ENCODE data around the gene TINAG. TPM values are rescaled to one million over a fixed set of nuclear protein-coding genes. Genes with fewer than 3 reads are reported as not detected.

Gene TINAG
- total RNA-seq, 1 donor from 2014 or later, result not detected

DNA sequence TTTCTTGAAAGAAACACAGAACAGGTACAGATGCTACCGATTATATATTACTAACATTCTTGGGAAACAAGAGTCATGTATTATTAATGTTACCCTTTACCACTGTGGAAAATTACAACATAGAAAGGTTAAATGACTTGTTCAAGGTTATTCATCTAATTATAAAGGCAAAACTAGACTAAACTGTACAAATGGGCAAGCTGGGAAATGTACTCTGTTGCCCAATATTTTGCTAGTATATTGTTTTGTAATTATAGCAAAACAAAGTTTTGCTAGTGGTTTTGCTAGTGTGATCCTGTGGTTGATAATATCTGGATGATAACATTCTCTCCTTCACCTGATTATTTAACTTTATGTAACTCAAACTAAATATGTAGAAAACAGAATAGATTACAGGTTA, 96.5 kb downstream of the TINAG start:
- intact Hi-C loops (cut with micrococcal nuclease), result no loop called here
- Mint-ChIP-seq H3K27me3 (ENCODE audit: insufficient read depth) (no peaks in the 10 kb centered on the region), H3K4me1 (ENCODE audit: low read depth) (no peaks in the 10 kb centered on the region), H3K9me3 (peaks cover 6% of the 10 kb centered on the region), H3K4me3 (no peak overlapping the region), H3K36me3 (ENCODE audit: low read depth) (no peaks in the 10 kb centered on the region), H3K27ac (no peak overlapping the region)
- no peak for DNase-seq (ENCODE audit: low spot score)

- H3K4me3 Mint-ChIP-seq, result no peak overlapping the region
- H3K27me3 Mint-ChIP-seq (ENCODE audit: insufficient read depth), result no peaks in the 10 kb centered on the region
- intact Hi-C loops (cut with micrococcal nuclease), result no loop called here
- no peak for DNase-seq (ENCODE audit: low spot score)
- H3K36me3 Mint-ChIP-seq (ENCODE audit: low read depth), result no peaks in the 10 kb centered on the region
- no peaks in the 10 kb centered on the region for H3K4me1 Mint-ChIP-seq (ENCODE audit: low read depth)
- no peak overlapping the region for H3K27ac Mint-ChIP-seq
- no peaks in the 10 kb centered on the region for H3K9me3 Mint-ChIP-seq
These were observed 103.5 kb downstream of the TINAG start for GRCh38 chr6:54411767-54412166.

DNA sequence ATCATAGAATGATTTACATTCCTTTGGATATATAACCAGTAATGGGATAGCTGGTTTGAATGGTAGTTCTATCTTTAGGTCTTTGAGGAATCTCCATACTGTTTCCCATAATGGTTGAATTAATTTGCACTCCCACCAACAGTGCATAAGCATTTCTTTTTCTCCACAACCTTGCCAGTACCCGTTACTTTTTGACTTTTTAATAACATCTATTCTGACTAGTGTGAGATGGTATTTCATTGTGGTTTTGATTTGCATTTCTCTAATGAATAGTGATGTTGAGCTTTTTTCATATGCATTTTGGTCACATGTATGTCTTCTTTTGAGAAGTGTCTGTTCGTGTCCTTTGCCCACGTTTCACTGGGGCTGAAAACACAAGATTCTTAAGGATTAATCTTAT, 107.3 kb downstream of the TINAG start:
- Mint-ChIP-seq H3K4me3 (no peak overlapping the region), H3K4me1 (ENCODE audit: low read depth) (no peaks in the 10 kb centered on the region), H3K27me3 (ENCODE audit: insufficient read depth) (no peaks in the 10 kb centered on the region), H3K36me3 (ENCODE audit: low read depth) (no peaks in the 10 kb centered on the region), H3K9me3 (no peaks in the 10 kb centered on the region), H3K27ac (no peak overlapping the region)
- DNase-seq (ENCODE audit: low spot score), result no peak
- intact Hi-C loops (cut with micrococcal nuclease), result no loop called here

- Mint-ChIP-seq H3K36me3 (ENCODE audit: low read depth) (no peaks in the 10 kb centered on the region), H3K9me3 (no peaks in the 10 kb centered on the region), H3K27ac (no peak overlapping the region), H3K4me3 (no peak overlapping the region), H3K27me3 (ENCODE audit: insufficient read depth) (no peaks in the 10 kb centered on the region), H3K4me1 (ENCODE audit: low read depth) (no peaks in the 10 kb centered on the region)
- intact Hi-C loops (cut with micrococcal nuclease), result no loop called here
- DNase-seq (ENCODE audit: low spot score), result no peak
These were observed 111.6 kb downstream of the TINAG start for GRCh38 chr6:54419885-54420284.

GRCh38 chr6:54426995-54427394, 118.8 kb downstream of the TINAG start:
- Mint-ChIP-seq H3K36me3 (ENCODE audit: low read depth) (no peaks in the 10 kb centered on the region), H3K4me1 (ENCODE audit: low read depth) (no peaks in the 10 kb centered on the region), H3K9me3 (no peaks in the 10 kb centered on the region), H3K4me3 (no peak overlapping the region), H3K27me3 (ENCODE audit: insufficient read depth) (no peaks in the 10 kb centered on the region), H3K27ac (no peak overlapping the region)
- DNase-seq (ENCODE audit: low spot score), result no peak
- intact Hi-C loops (cut with micrococcal nuclease), result no loop called here

DNA sequence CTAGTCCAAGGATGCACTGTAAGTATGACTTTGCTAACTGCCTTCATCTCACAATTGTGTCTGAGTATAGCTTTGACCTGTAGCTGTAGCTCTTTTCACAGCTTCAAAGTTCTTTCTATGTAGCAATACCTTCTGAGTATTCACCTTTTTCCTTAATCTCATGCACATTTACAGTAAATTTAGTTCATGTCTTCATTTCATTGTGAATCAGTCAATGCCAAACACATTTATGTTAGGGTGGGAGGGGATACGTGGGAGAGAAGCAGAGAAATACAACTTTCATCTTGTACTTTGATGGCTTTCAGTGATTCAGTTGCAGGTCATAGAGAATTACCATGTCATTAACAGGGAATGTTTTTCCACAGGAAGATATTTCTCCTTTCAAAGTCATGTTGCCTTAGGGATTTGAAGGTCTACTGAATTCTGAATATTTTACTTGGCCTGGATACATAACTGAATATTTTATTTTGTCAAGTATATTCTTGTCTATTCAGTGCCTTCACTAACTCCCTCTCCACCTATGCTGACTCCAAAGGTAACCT, 119.2 kb downstream of the TINAG start:
- DNase-seq (ENCODE audit: low spot score), result no peak
- H3K4me1 Mint-ChIP-seq (ENCODE audit: low read depth), result no peaks in the 10 kb centered on the region
- no peaks in the 10 kb centered on the region for H3K9me3 Mint-ChIP-seq
- no peak overlapping the region for H3K27ac Mint-ChIP-seq
- no peaks in the 10 kb centered on the region for H3K27me3 Mint-ChIP-seq (ENCODE audit: insufficient read depth)
- intact Hi-C loops (cut with micrococcal nuclease), result no loop called here
- no peaks in the 10 kb centered on the region for H3K36me3 Mint-ChIP-seq (ENCODE audit: low read depth)
- H3K4me3 Mint-ChIP-seq, result no peak overlapping the region

DNA sequence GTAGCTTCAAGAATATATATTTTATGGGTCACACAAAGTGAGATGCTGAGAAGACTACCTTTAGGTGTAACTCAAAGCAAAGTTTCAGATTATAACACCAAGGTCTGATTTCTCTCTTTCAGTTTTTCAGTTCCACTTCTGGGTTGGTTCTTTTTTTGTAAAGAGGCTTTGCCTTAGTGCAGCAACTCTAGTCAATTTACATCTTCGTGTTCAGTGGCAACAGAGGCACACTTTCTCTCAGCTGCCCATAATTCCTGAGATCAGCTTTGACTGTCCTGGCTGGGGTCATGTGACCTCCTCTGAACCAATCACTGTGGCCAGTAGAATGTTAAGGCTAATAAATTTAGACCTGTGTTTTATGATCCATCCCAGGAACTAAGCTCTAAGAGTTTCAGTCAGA, 120.2 kb downstream of the TINAG start:
- intact Hi-C loops (cut with micrococcal nuclease), result no loop called here
- H3K27ac Mint-ChIP-seq, result no peak overlapping the region
- no peaks in the 10 kb centered on the region for H3K9me3 Mint-ChIP-seq
- no peak overlapping the region for H3K4me3 Mint-ChIP-seq
- no peak for DNase-seq (ENCODE audit: low spot score)
- no peaks in the 10 kb centered on the region for H3K36me3 Mint-ChIP-seq (ENCODE audit: low read depth)
- no peaks in the 10 kb centered on the region for H3K27me3 Mint-ChIP-seq (ENCODE audit: insufficient read depth)
- no peaks in the 10 kb centered on the region for H3K4me1 Mint-ChIP-seq (ENCODE audit: low read depth)

- intact Hi-C loops (cut with micrococcal nuclease), result no loop called here
- Mint-ChIP-seq H3K27me3 (ENCODE audit: insufficient read depth) (no peaks in the 10 kb centered on the region), H3K4me3 (no peak overlapping the region), H3K4me1 (ENCODE audit: low read depth) (no peaks in the 10 kb centered on the region), H3K36me3 (ENCODE audit: low read depth) (no peaks in the 10 kb centered on the region), H3K9me3 (no peaks in the 10 kb centered on the region), H3K27ac (no peak overlapping the region)
- DNase-seq (ENCODE audit: low spot score), result no peak
These were observed 123.2 kb downstream of the TINAG start for GRCh38 chr6:54431466-54431865.

Other genes starting within 250 kb of the TINAG start
- gene MLIP, start 197.0 kb upstream of the TINAG start, total RNA-seq, result not detected in 2 replicates

All from activated T-helper 1 cell treated with anti-CD3 and anti-CD28 coated beads, Interleukin-12 subunit alpha, Interleukin-12 subunit beta, Interleukin-2, Interleukin-4 antibody, amounts not matched to agents 30 ng/mL and 10 ng/mL and 1 ng/mL, durations not matched to agents 14 hours and 24 hours and 36 hours (primary cell).